ENCODE measurements around the gene SELENOI.
"Not testable (repeated sequence)": the region's sequence is repeated elsewhere in the genome, so short reads cannot be mapped to it uniquely, and the experiment has no call there.

Gene SELENOI

GRCh38 chr2:26327291-26328272 lies 18.4 kb upstream of the SELENOI start:
- DNase-seq, result no peak

- DNase-seq, result not testable (repeated sequence)
Measured at GRCh38 chr2:26329083-26329482, 16.9 kb upstream of the SELENOI start.

- DNase-seq, result peak; percentile 87
Measured at GRCh38 chr2:26330114-26330549, 15.8 kb upstream of the SELENOI start.

- DNase-seq, result no peak
Measured at GRCh38 chr2:26330604-26331003, 15.3 kb upstream of the SELENOI start.

- DNase-seq, result not testable (repeated sequence)
Measured at GRCh38 chr2:26331321-26331720, 14.6 kb upstream of the SELENOI start.

GRCh38 chr2:26333293-26333692 lies 12.7 kb upstream of the SELENOI start:
- DNase-seq, result no peak

- no peak for DNase-seq
Measured at GRCh38 chr2:26335231-26335630, 10.7 kb upstream of the SELENOI start.

GRCh38 chr2:26336719-26337118 lies 9.2 kb upstream of the SELENOI start:
- DNase-seq, result no peak

GRCh38 chr2:26337298-26337697 lies 8.6 kb upstream of the SELENOI start:
- DNase-seq, result no peak

GRCh38 chr2:26340831-26341230 lies 5.1 kb upstream of the SELENOI start:
- no peak for DNase-seq

GRCh38 chr2:26344581-26345282 lies 1.2 kb upstream of the SELENOI start:
- no peak for DNase-seq

- no peak for DNase-seq
Measured at GRCh38 chr2:26345283-26345544, 729 bp upstream of the SELENOI start.

- peak; percentile 77 for DNase-seq
Measured at GRCh38 chr2:26346454-26347053, 611 bp downstream of the SELENOI start, which contains the start of gene ADGRF3. Gene ADGRF3 (minus strand): TSS chr2:26346789. CDS start chr2:26346234, 555 bp downstream.

GRCh38 chr2:26347286-26347865 lies 1.4 kb downstream of the SELENOI start:
- DNase-seq, result no peak

GRCh38 chr2:26349690-26350089 lies 3.7 kb downstream of the SELENOI start:
- no peak for DNase-seq

GRCh38 chr2:26351375-26352090 lies 5.6 kb downstream of the SELENOI start:
- DNase-seq, result no peak

- DNase-seq, result peak; percentile 56
Measured at GRCh38 chr2:26352892-26353291, 6.9 kb downstream of the SELENOI start.

GRCh38 chr2:26354469-26354868 lies 8.5 kb downstream of the SELENOI start:
- DNase-seq, result not testable (repeated sequence)

- DNase-seq, result no peak
Measured at GRCh38 chr2:26355038-26355995, 9.4 kb downstream of the SELENOI start.

- DNase-seq, result no peak
Measured at GRCh38 chr2:26356111-26356510, 10.2 kb downstream of the SELENOI start.

- DNase-seq, result no peak
Measured at GRCh38 chr2:26356771-26357170, 10.8 kb downstream of the SELENOI start.
